ENCODE data around the gene NDUFS6.

NDUFS6 gene

GRCh38 chr5:1801222-1801966 is at the start of gene NDUFS6:
NDUFS6 (plus strand) TSS chr5:1801407; CDS start chr5:1801418, 11 bp downstream.
- H3K27ac ChIP-seq = peak within 1 kb of the TSS; percentile 98
- TF ChIP-seq, protein P1, sequence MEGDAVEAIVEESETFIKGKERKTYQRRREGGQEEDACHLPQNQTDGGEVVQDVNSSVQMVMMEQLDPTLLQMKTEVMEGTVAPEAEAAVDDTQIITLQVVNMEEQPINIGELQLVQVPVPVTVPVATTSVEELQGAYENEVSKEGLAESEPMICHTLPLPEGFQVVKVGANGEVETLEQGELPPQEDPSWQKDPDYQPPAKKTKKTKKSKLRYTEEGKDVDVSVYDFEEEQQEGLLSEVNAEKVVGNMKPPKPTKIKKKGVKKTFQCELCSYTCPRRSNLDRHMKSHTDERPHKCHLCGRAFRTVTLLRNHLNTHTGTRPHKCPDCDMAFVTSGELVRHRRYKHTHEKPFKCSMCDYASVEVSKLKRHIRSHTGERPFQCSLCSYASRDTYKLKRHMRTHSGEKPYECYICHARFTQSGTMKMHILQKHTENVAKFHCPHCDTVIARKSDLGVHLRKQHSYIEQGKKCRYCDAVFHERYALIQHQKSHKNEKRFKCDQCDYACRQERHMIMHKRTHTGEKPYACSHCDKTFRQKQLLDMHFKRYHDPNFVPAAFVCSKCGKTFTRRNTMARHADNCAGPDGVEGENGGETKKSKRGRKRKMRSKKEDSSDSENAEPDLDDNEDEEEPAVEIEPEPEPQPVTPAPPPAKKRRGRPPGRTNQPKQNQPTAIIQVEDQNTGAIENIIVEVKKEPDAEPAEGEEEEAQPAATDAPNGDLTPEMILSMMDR (conservative IDR thresholded peaks at IDR 0.05) = no peak; the same call in 1 of the 2 replicates
- peak; percentile 78 for TF ChIP-seq ZFX (IDR thresholded peaks at IDR 0.05)

GRCh38 chr5:1751864-1752822 is 49.1 kb upstream of the NDUFS6 start:
- no peak for TF ChIP-seq ZFX (IDR thresholded peaks at IDR 0.05)
- TF ChIP-seq, protein P1 (conservative IDR thresholded peaks at IDR 0.05) = no peak
- H3K27ac ChIP-seq = no peak overlapping the region

GRCh38 chr5:1752881-1753280 is 48.3 kb upstream of the NDUFS6 start:
- TF ChIP-seq ZFX (IDR thresholded peaks at IDR 0.05) = no peak
- TF ChIP-seq, protein P1 (conservative IDR thresholded peaks at IDR 0.05) = no peak
- H3K27ac ChIP-seq = no peak overlapping the region

DNA sequence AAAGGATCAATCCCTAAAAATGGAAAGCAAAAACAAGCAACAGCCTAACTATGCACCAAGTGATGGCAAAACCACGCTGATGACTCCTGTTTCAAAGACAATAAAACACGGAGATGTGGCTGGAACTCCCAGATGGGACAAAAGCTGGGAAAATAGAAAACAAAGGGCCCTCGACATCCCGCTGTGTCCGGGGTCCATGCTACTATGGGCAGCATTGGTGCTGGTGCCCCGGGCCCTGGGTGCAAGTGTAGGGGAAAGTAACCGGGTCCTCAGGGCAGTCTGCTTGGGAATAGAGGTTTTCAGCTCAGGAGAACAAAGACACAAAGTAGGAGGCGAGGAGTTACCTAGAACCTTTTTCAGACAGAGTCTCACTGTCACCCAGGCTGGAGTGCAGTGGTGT is 47.7 kb upstream of the NDUFS6 start:
- TF ChIP-seq, protein P1 (conservative IDR thresholded peaks at IDR 0.05) = no peak
- TF ChIP-seq ZFX (IDR thresholded peaks at IDR 0.05) = no peak
- no peak overlapping the region for H3K27ac ChIP-seq

GRCh38 chr5:1754531-1755220 is 46.5 kb upstream of the NDUFS6 start:
- H3K27ac ChIP-seq = no peak overlapping the region

DNA sequence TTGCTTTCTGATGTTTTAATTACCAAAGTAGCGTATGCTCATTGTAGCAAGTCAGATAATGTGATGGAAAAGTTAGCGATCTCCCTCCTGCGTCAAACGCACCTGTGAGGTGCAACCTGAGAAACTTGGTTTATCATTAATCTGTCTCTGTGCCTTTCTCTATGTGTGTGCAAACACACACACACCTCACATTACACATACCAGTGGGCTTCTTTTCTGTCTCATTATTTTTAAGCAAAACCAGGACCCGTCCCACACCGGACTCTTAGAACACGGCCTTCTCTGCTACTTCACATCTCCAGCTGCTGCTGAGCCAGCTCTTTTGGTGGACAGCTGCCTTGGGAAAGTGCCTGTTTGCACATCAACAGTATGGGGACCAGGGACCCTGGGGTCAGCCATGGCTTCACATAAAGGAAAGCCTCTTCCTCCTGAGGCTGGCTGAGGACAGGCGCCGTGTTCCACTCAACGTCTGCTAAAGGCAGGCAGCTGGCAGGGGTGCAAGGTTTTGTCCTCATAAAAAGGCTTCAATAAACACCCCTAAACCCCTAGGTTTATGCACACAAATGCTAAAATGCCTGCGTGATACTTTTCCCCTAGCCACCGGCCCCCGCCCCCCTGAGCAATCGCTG is 45.8 kb upstream of the NDUFS6 start:
- no peak for TF ChIP-seq ZFX (IDR thresholded peaks at IDR 0.05)
- TF ChIP-seq, protein P1 (conservative IDR thresholded peaks at IDR 0.05) = no peak
- no peak overlapping the region for H3K27ac ChIP-seq

More at GRCh38 chr5:1754531-1755220, 46.5 kb upstream of the NDUFS6 start:
- TF ChIP-seq ZFX (IDR thresholded peaks at IDR 0.05) = no peak
- TF ChIP-seq, protein P1 (conservative IDR thresholded peaks at IDR 0.05) = no peak
